Germinal center (tissue), 1 donor: Measurements from ENCODE around the gene PACRG.

ENCODE experiments used
- DNase-seq: peaks from one replicate; pipeline ENCODE4 v3.0.0; 2012; ENCODE audit warnings: mixed read lengths, low spot score

PACRG gene

DNA sequence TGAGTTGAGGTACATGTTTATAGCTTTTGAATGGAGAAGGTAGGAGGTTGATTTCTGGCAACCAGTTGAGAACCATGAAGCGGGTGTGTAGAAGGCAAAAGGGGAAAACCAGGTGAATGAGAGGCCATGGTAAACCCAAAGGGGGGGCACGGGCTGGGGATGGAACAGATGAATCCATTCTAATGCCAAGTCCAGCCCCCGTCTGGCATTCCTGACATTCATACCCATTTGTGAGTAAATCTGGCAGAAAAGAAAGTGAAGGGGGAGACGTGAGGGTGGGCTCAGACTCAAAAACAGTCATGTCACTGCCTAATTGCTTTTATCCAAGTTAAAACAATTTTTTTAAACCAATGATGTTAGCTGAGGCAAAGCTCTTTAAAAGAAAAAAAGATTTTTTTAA lies 513.9 kb downstream of the PACRG start:
- no peak for DNase-seq

- no peak for DNase-seq
Observed at GRCh38 chr6:163243083-163243482, 515.3 kb downstream of the PACRG start.

- no peak for DNase-seq
Observed at GRCh38 chr6:163243692-163244589, 516.2 kb downstream of the PACRG start.

DNA sequence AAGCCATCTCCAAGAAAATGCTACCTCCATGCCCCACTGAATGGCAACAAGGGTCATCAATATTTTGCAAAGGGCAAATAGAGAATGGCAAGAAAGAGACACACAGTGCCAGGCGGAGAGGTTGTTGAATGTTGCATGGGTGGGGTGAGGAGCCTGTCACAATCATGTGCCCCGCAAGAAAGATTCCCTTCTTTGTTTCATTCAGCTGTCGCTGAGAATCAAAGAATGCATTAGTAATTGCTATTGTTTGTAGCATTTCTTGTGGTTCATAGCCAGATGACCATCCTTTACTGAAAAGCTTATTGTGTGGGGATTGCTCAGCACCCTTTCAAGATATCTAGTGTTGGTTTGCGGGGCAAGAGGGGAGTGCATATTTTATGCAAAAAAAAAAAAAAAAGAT lies 520.3 kb downstream of the PACRG start:
- no peak for DNase-seq

- DNase-seq, result no peak
Observed at GRCh38 chr6:163249651-163250101, 521.9 kb downstream of the PACRG start.

DNA sequence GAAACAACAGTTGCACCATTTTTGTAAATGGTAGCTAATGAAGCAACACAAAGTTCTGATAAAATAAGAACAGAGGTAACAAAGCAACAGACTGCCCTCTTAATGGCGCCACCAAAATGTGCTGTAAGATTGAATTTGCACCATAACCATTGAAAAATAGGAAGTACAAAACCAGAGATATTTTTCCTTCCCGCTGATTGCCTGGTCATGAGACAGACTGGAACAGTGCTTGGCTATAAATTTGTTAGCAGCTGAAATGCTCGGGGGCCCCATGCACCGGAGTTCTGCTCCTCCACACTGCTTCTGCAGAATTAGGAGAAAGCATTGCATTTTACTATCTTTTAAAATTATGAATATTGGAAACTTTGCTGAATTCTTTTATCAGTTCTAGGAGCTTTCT lies 522.3 kb downstream of the PACRG start:
- no peak for DNase-seq

- no peak for DNase-seq
Observed at GRCh38 chr6:163252061-163252591, 524.4 kb downstream of the PACRG start.

GRCh38 chr6:163253556-163254213 lies 525.9 kb downstream of the PACRG start:
- DNase-seq, result no peak

DNA sequence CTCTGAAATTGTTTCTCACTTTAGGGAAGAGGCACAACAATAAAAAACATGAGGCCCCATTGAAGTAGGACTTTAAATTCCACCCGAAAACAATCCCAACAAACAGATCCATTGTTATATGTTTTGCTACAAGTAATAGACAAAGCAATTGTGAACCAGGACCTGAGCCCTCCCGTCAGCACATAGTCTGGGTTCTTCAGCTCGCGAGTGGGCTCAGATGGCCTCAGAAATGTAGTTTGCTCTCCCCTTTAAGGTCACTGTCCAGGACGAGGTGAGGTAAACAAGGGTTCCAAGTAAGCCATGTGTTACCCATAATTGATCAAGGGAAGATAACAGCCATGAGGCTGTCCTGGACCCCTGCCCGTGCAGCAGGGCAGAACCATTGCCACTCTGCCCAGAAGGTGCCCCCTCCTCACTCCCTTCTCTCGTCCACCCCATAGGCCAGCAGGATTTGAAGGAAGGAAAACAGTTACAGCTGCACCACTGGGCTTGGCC lies 526.6 kb downstream of the PACRG start:
- no peak for DNase-seq

DNA sequence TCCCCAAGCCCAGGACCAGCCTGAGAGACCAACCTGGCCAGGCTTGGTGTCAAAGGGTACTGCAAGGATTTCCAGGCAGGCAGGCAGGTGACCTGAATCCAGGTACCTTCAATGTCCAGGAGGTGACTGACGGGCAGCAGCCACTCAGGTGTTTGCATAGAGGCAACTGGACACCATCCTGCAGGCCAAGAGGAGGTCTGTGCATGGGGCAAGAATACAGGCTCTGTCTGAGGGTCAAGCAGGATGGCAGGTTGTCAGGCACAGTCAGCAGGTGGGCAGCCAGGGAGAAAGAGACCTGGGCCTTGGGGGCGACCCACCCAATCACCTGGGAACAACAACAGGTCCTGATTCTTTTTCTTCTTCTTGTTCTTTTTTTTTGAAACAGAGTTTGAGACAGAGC lies 527.5 kb downstream of the PACRG start:
- no peak for DNase-seq

DNA sequence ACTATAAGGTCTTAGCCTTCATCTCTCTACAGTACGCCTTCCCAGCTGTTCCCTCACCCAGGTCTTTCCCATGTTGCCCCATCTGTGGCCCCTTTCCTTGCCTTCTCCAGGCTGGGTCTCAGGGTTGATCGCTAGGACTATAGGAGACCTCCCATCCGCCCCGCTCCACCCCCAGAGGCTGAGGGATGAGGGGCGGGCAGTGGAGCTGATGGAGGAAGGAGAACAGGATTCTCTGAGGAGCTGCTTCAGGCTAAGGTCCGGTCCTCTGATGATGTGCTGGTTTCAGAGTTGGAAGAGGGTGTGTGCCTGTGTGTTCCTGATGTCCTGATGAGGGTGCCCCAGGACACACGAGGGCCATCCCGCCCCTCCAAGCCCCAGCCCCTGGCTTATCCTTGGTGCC lies 531.9 kb downstream of the PACRG start:
- no peak for DNase-seq

DNA sequence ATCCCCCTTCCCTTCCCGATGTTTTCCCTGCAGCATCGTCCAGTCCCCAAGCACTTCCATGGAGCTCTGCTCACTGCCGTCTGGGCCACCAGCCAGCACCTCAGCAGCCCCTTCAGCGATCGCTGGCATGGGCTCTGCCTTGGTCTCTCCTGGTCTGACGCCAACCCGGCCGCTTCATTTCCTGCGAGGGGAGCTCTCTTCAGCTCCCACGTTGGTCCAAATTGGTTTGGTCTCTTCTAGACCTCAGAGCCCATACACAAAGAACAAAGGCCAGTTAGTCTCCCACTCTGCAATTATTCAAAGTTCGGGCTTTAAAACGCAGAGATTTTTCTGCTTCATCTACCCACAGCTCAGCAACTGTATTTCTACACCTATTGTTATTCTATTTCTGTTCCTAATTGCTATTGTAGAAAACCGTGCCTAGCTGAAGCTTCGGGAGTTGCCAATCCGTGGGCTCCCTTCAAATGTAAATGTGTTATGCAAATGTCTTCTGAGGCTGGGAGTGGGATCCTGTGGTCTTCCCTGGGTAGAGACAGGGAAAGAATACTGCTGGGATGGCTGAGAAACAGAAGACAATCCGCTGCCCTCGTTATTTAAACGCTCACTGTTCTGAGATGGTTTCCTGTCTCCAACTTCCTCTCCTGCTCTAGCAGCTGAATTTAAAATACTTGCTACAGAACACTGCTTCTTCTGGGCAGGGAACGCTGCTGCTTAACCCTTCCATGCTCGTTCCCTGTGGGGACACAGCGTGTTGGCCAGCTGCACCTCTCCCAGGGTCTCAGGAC lies 532.5 kb downstream of the PACRG start:
- no peak for DNase-seq

GRCh38 chr6:163260911-163261310 lies 533.1 kb downstream of the PACRG start:
- DNase-seq, result no peak

- DNase-seq, result no peak
Observed at GRCh38 chr6:163261361-163261760, 533.6 kb downstream of the PACRG start.

DNA sequence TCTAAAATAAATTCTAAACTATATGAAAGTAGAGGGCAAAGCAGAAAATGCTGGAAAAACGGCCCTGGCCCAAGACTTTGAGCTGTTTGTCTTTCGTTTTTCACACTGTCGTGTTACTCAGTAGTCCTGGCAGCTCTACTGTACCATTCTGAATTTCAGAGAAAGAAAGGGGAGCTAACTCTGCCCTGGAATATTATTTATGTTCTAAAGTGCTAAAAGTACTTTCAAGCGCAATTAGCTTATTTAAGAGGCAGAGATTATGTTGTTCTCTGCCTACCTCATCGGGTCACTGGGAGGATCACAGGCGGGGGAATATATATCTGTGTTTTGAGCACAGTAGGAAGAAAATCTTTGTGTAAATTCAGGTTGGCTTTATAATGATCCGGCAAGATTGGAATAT lies 534.3 kb downstream of the PACRG start:
- DNase-seq, result no peak

DNA sequence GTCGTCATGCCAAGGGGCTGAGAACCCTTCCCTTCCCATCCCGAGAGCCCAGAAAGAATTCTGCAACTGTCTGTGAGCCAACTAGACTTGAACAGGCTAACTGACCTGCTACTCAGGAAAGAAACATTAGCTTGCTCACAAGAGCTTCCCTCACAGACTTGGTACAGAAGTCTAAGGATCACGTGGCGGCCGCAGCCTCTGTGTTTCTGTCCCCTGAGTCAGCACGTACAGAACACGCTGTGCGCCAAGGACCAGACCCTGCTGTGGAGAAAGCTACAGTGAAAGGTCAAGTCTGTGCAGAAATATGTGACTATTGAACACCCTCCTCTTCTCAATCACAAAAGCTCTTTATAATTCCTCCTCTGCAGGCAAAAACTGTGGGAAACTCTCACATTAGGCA lies 535.4 kb downstream of the PACRG start:
- DNase-seq, result no peak

- DNase-seq, result no peak
Observed at GRCh38 chr6:163263998-163264661, 536.4 kb downstream of the PACRG start.

- no peak for DNase-seq
Observed at GRCh38 chr6:163264662-163265035, 536.9 kb downstream of the PACRG start.

DNA sequence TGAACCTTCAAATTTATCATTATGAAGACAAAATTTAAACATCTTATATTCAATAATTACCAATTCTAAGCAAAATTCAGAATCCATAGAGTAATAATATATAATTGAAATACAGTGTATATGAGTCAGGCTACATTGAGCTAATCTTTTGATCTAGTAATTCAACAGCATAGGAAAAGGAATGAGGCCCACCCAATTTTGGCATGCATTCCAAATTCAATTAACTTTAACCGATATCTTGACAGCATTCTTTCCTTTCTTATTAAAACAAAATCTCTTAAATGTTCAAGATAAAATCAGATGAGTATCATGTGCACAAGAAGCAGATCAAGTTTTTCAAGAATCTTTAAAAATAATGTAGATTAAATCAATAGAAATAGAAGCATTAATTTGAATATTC lies 553.9 kb downstream of the PACRG start:
- DNase-seq, result no peak

DNA sequence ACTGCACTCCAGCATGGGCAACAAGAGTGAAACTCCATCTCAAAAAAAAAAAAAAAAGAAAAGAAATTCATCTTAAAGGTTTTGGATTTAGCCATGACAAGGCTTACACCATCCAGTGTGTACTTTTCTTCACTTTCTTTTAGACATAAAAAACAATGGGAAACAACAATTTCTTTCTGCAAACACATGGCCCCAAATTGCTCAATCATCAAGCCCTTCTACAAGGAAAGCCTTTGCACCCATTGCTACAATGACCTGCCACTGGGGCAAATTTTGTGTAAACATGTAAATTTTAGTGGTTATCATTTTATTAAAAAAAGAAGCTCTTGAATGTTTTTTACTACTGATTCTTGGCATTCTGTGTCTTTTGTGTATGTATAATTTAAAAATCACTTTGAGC lies 554.9 kb downstream of the PACRG start:
- no peak for DNase-seq

GRCh38 chr6:163284151-163284550 lies 556.4 kb downstream of the PACRG start:
- DNase-seq, result no peak

DNA sequence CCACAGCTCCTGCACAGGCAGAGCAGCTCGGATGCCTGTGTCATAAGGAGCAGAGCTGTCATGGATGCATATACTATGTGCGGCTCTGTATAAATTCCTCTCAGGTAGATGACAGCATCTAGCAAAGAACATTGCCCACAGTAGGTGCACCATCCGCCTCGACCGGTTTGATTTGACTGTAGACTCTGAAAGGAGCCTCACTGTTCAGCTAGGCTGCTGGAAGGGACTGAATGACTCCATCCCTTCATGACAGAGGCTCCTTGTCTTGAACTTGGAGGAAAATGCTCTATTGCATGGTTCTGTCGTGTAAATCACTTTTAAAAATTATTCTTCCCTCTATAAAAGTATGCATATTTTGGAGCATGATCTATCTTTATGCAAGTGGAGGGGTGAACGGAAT lies 557.9 kb downstream of the PACRG start:
- DNase-seq, result no peak
